Effector memory CD4-positive, alpha-beta T cell (primary cell): ENCODE data around the gene PPY.
"Not testable (repeated sequence)": the region's sequence is repeated elsewhere in the genome, so short reads cannot be mapped to it uniquely, and the experiment has no call there.

Experiments used
- DNase-seq, 3 donors: peaks; one replicate each; pipeline ENCODE4 v3.0.0-alpha.2; 2020
- H3K27ac ChIP-seq: 2 replicates; pipeline ENCODE4 v1.7.0; 2013; ENCODE audit warnings: mild to moderate bottlenecking, low read length, moderate library complexity; ENCODE audit not compliant: insufficient read depth, poor library complexity, severe bottlenecking
- H3K27me3 ChIP-seq: replicated peaks from 2 replicates; pipeline ENCODE4 v1.7.0; 2013; ENCODE audit warnings: mild to moderate bottlenecking, low read length; ENCODE audit not compliant: insufficient read depth, control insufficient read depth, poor library complexity, severe bottlenecking
- H3K36me3 ChIP-seq: 2 replicates; pipeline ENCODE4 v1.7.0; 2013; ENCODE audit warnings: mild to moderate bottlenecking, low read length, moderate library complexity; ENCODE audit not compliant: control insufficient read depth, insufficient read depth
- H3K4me1 ChIP-seq: 2 replicates; pipeline ENCODE4 v1.7.0; 2013; ENCODE audit warnings: low read length, mild to moderate bottlenecking; ENCODE audit not compliant: control insufficient read depth, insufficient read depth, poor library complexity, severe bottlenecking
- H3K4me3 ChIP-seq: 2 replicates; pipeline ENCODE4 v1.7.0; 2013; ENCODE audit warnings: low read length, low read depth, mild to moderate bottlenecking; ENCODE audit not compliant: insufficient read depth, poor library complexity, severe bottlenecking
- H3K9me3 ChIP-seq: 2 replicates; pipeline ENCODE4 v1.7.0; 2013; ENCODE audit warnings: mild to moderate bottlenecking, low read length, moderate library complexity; ENCODE audit not compliant: control insufficient read depth

The PPY gene

DNA sequence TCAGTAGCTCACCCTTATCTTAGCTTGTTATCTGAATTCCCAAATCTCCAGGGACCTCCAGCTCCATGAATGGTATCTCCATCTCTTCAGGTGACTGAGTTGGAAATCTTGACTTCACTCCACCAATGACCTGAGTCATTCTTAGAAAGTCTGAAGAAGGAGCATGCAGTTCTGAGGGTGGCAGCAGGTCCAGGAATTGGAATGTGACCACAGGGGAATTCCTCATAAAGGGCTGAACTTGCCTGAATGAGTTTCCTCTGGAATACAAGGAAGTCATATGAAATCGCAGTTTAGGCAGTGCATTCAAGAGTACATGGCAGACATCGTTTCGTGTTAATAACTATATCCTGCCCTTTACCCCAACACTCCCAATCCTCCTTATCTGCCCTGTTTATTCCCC lies 24.0 kb upstream of the PPY start:
- H3K27ac ChIP-seq = no peak overlapping the region
- no peak for DNase-seq
- H3K4me1 ChIP-seq = no peaks in the 10 kb centered on the region
- H3K4me3 ChIP-seq = no peak overlapping the region
- no peaks in the 10 kb centered on the region for H3K36me3 ChIP-seq
- H3K27me3 ChIP-seq = peaks cover 2% of the 10 kb centered on the region
- H3K9me3 ChIP-seq = no peaks in the 10 kb centered on the region

- Histone ChIP-seq H3K27me3 (peaks cover 2% of the 10 kb centered on the region), H3K36me3 (no peaks in the 10 kb centered on the region), H3K9me3 (no peaks in the 10 kb centered on the region), H3K27ac (no peak overlapping the region), H3K4me1 (no peaks in the 10 kb centered on the region), H3K4me3 (no peak overlapping the region)
- no peak for DNase-seq
These were observed 20.2 kb upstream of the PPY start for GRCh38 chr17:43962479-43962878.

- Histone ChIP-seq H3K9me3 (no peaks in the 10 kb centered on the region), H3K4me3 (no peak overlapping the region), H3K4me1 (no peaks in the 10 kb centered on the region), H3K27me3 (peaks cover 2% of the 10 kb centered on the region), H3K27ac (no peak overlapping the region), H3K36me3 (no peaks in the 10 kb centered on the region)
- DNase-seq = no peak
These were observed 19.7 kb upstream of the PPY start for GRCh38 chr17:43961954-43962353.

- H3K4me1 ChIP-seq, DNase-seq, H3K9me3 ChIP-seq, H3K27me3 ChIP-seq, H3K36me3 ChIP-seq, H3K4me3 ChIP-seq, H3K27ac ChIP-seq: not testable (repeated sequence)
These were observed 19.0 kb upstream of the PPY start for GRCh38 chr17:43961292-43961691.

DNA sequence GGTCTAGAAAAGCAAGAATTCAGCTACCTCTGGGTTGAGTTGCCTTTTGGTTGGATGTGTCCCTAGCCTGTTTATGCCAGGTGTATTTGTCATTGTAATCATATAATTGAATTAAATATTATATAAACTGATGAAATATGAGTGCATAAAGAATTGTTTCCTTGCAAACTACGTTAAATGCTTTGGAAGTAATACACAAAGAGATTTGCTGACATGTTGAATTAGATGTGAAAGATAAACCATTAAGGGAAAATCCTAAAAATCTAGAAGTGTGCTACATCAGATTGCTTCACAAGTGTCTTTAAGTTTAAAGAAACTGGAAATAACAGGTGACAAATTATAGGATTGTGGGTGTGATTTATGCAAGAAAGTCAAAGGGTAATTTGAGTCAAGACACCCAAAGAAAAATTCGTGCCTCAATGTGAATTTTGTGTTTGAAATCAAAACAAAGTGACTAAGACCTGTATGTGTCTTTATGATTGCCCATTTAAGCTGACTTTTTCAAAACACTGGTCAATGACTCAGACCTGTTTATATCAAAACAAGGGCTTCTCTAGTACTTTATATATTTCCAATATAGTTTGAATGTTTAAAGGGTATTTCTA lies 16.6 kb upstream of the PPY start:
- no peaks in the 10 kb centered on the region for H3K36me3 ChIP-seq

DNA sequence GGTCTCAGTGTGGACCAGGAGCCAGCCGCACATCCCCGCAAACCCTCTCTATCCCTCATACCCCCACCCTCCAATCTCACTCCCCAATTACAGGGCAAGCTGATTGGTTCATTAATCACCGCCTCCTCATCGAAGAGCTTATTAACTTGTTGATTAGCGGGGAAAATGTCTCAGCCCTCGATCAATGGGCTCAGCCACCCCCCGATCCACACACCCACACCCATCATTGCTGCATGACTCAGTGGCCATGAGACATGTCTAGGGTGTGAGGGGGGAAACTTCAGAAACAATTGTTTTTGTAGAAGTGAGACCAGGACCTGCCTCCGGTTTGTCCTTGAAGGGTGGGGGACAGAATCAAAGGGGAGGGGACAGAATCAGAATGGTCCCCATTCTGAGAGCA lies 13.9 kb upstream of the PPY start:
- DNase-seq = no peak
- Histone ChIP-seq H3K4me1 (no peaks in the 10 kb centered on the region), H3K9me3 (no peaks in the 10 kb centered on the region), H3K27ac (no peak overlapping the region), H3K36me3 (no peaks in the 10 kb centered on the region), H3K27me3 (peaks cover 8% of the 10 kb centered on the region), H3K4me3 (no peak overlapping the region)

More for the DNA sequence above, 16.6 kb upstream of the PPY start:
- H3K4me1 ChIP-seq = no peaks in the 10 kb centered on the region
- no peak overlapping the region for H3K4me3 ChIP-seq
- DNase-seq = no peak
- no peak overlapping the region for H3K27ac ChIP-seq
- H3K27me3 ChIP-seq = peaks cover 2% of the 10 kb centered on the region
- no peaks in the 10 kb centered on the region for H3K9me3 ChIP-seq

- Histone ChIP-seq H3K27me3 (peaks cover 8% of the 10 kb centered on the region), H3K4me1 (no peaks in the 10 kb centered on the region), H3K36me3 (no peaks in the 10 kb centered on the region), H3K9me3 (no peaks in the 10 kb centered on the region), H3K27ac (no peak within 1 kb of the TSS), H3K4me3 (no peak within 1 kb of the TSS)
- DNase-seq = no peak
These were observed 11.5 kb upstream of the PPY start, which contains the start of gene PYY for GRCh38 chr17:43953746-43954145. TSS of gene PYY (minus strand) at chr17:43953940. CDS start at chr17:43953483, 457 bp downstream.

DNA sequence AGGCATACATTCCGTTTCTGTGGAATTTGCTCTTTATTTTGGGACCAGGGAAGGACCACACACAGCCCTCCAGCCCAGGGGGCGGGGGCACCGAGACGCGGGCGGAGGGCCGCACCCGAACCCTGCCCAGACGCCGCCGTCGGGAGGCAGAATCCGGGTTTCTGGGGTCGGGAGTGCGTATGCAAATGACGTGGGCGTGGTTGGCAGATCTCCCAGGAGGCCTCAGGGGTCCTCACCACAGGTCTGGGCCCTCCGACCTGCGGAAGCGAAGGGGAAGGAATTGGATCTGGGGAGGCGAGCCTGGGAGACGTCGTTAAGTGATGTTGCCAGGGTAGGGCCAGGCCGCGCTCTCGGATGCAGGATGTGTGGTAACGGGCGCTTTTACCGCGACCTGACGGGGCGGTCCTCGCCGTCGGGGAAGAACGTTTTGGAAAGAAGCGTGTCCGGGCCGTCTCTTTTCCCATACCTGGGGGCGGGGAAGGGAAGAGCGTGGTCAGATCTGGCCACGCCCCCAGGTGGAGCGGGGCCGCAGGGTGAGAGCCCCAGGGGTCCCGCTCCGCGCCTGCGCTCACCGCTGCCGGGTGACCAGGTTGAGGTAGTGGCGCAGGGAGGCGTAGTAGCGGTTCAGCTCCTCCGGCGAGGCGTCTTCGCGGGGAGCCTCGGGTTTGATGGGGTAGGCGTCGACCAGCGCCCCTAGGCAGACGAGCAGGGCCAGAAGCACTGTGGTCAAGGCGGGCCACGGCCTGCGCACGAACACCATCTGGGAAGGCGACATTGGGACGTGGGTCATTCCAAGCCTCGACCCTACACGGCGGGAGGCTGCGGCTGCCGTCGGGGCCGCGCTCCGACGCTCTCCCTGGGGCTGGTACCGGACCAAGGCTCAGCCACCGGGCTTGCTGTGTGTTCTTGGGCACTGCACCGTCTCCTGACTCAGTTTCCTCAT lies 10.7 kb upstream of the PPY start:
- Histone ChIP-seq H3K27me3 (peaks cover 8% of the 10 kb centered on the region), H3K4me3 (no peak overlapping the region), H3K9me3 (no peaks in the 10 kb centered on the region), H3K27ac (no peak overlapping the region), H3K4me1 (no peaks in the 10 kb centered on the region), H3K36me3 (no peaks in the 10 kb centered on the region)
- DNase-seq = no peak

GRCh38 chr17:43952351-43952723 lies 10.1 kb upstream of the PPY start:
- Histone ChIP-seq H3K27me3 (peaks cover 8% of the 10 kb centered on the region), H3K36me3 (no peaks in the 10 kb centered on the region), H3K4me3 (no peak overlapping the region), H3K9me3 (no peaks in the 10 kb centered on the region), H3K27ac (no peak overlapping the region), H3K4me1 (no peaks in the 10 kb centered on the region)
- no peak for DNase-seq

GRCh38 chr17:43951750-43952149 lies 9.5 kb upstream of the PPY start:
- H3K4me1 ChIP-seq = no peaks in the 10 kb centered on the region
- H3K27ac ChIP-seq = no peak overlapping the region
- DNase-seq = no peak
- no peaks in the 10 kb centered on the region for H3K9me3 ChIP-seq
- no peak overlapping the region for H3K4me3 ChIP-seq
- peaks cover 8% of the 10 kb centered on the region for H3K27me3 ChIP-seq
- no peaks in the 10 kb centered on the region for H3K36me3 ChIP-seq
